Measurements from ENCODE around the gene OR5AC2.

The OR5AC2 gene, protein sequence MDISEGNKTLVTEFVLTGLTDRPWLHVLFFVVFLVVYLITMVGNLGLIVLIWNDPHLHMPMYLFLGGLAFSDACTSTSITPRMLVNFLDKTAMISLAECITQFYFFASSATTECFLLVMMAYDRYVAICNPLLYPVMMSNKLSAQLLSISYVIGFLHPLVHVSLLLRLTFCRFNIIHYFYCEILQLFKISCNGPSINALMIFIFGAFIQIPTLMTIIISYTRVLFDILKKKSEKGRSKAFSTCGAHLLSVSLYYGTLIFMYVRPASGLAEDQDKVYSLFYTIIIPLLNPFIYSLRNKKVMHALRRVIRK

DNA sequence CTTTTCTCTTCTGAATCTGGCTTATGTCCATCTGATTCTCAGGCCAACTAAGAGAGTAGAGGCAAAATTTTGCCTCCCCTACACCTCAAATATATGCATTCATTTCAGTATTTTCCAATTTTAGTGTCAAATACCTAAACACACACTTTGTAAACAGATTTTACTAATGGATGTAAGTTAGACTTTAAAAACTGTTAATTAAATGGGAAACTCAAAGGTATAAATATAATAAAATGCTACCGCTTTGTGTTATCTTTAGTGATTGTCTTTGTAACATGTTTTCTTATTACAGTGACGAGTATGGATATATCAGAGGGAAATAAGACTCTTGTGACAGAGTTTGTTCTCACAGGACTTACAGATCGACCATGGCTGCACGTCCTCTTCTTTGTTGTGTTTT lies at the start of gene OR5AC2:
Gene OR5AC2, plus strand, starts transcription at position 301 of the 400 bp plus-strand sequence. Its CDS starts 0 bp downstream, at position 301.
- DNase-seq (ENCODE audit: low spot score), result no peak

DNA sequence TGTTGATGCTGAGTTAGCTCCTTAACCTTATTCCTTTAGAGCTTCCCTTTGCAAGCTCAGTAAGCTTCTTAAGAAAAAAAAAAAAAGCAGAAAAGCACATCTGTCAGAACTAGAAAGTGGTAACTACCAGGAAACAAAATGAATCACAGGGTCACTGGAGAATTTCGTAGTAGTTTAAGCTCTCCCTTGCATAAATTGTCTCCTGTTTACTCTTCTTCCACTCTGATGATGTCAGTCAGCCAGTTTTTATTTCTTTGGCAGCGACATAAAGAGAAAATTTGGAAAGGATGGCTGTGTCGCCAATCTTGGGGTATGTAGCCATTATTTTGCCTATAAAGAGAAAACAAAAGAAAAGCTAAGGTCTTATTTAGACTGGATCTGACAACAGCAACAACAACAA lies 48.7 kb upstream of the OR5AC2 start:
- DNase-seq (ENCODE audit: low spot score), result no peak

DNA sequence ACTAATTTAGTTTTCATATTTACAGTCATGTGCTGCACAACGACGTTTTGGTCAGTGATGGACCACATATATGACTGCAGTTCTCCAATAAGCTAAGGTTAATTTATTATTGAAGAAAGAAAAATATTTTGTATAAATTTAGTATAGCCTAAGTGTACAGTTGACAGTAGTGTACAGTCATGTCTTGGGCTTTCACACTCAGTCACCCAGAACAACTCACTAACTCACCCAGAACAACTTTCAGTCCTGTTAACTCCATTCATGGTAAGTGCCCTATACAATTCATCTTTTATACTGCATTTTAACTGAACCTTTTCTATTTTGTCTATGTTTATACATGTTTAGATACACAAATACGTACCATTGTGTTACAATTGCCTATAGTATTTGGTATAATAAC lies 48.1 kb upstream of the OR5AC2 start:
- DNase-seq (ENCODE audit: low spot score), result no peak

DNA sequence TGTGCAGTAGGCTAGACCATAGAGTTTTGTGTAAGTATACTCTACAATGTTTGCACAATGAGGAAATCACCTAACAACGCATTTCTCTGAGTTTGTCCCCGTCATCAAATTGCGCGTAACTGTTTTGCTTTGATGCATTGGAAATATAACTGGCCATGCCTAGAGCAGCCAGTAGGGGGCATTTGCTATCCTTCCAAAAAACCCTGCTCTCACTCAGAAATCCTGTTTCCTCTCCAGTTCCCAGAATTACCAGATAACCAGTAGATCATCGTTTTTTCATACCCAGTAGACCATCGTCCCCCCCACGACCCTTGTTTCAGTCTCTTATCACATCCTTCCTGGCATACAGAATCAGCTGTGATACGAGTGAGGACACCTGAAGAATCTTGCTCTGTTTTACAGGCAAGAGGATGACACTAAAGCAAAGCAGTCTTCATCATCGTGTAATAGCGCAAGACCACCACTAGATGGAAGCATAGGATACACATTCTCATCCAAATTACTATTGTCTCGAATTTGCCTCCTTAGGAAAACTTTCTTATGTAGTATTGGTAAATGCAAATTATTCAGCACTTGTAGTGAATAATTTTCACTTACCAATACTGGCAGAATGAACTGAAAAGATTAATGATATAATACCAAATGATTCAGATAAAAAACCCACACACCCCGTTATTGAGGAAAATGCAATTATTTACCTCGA lies 47.5 kb upstream of the OR5AC2 start:
- peak; percentile 88 for DNase-seq (ENCODE audit: low spot score)

DNA sequence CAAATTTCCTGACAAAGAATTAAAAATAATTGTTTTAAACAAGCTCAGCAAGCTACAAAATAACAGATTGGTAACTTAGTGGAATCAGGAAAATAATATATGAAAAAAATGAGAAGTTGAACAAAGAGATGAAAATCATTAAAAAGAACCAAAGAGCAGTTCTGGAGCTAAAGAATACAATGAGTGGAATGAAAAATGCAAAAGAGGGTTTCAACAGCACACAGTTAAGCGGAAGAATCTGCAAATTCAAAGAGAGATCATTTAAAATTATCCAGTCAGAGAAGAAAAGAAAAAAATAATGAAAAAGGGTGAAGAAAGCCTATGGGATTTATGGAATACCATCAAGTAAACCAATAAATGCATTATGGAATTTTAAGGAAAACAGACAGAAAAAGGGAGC lies 45.6 kb upstream of the OR5AC2 start:
- no peak for DNase-seq (ENCODE audit: low spot score)

DNA sequence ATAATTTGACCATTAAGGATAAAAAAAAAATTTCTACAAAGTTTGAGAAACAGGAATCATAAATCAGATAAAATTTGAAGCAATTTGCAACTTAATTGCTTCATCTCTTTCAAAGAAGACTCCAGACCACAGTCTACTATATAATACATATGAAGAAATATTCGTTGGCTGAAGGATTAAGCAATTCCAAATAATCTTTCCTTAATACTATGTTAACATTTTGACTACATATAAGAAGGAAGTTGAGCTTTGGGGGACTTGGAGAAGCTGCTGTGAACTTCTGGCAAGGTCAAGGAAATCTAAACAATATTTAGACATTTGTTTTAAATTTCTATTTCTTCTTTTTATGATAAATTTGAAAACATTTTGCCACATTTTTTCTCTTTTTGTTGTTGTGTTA lies 38.4 kb upstream of the OR5AC2 start:
- DNase-seq (ENCODE audit: low spot score), result no peak

DNA sequence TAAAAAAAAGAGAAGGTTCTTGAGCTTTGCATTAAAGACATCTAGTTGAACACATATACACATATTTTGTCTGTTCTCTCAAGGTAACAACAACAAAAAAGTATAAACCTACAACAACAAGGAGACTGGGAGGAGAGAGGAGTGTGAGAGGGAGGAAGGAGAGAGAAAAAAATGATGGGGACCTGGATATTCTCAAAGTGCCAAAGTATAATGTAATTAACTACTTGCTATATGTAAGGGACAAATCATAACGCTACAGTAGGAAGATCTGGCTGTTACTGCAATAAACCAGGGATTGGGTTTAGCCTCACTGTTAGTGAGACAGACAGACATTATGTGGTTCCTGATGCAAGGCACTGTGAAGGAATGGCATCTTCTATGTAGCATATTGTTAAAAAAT lies 37.7 kb upstream of the OR5AC2 start:
- no peak for DNase-seq (ENCODE audit: low spot score)

DNA sequence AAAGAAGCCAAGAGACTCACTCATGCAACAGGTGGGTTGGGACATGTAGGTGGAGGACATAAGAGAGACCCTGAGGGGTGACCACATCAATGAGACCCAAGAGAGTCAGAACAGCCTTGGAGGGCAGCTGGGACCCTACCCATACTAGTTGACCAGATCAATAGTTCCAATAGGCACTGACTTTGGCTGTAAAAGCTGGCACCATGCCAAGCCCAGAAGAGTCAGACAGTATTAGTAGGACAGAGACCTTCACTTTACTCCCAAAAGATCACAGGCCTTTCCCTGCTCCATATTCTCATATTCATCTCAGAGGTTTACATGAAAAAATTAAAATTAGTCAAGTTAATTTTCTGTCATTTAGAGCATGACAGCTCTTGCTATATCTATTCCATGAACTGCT lies 30.9 kb upstream of the OR5AC2 start:
- DNase-seq (ENCODE audit: low spot score), result no peak

DNA sequence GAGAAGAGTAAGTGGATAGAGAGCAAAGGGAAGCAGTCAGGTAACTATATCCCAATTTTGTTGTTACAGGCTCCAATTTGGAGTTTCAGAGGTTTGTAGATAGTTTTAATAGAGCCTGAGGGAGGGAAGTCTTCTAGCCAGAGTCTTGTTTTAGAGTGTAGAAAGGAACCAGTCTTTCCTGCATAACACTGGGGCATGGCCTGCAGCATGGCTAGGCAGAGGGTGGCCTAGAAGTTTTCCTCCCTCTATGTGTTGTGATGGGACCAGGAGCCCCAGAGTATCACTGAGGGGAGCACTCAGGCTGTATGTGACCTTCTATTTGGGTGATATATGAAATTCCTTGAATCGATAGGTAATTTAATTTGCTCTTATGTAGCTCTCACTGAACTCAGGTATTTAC lies 29.3 kb upstream of the OR5AC2 start:
- no peak for DNase-seq (ENCODE audit: low spot score)

DNA sequence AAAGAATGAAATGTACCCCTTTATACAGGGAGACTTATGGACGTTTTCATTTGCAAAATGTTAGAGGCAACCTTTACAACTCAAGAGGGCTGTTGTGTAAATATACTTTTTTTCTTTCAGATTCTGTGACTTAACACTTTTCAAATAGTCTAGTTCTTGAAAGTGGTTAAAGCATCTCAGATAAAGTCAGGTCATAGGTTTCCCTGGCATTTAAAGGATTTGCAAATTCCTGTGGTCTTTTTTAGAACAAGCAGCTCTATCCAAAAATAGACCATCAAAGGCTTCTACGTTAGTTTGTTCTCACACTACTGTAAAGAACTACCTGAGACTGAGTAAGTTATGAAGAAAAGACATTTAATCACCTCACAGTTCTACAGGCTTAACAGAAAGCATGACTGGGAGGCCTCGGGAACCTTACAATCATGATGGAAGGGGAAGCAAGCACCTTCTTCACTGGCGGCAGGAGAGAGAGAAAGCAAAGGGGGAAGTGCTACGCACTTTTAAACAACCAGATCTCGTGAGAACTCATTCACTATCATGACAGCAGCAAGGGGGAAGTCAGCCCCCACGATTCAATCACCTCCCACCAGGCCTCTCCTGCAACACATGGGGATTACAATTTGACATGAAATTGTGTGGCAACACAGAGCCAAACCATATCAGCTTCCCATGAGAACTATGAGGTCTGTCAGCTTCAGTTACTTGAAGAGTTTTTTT lies 28.6 kb upstream of the OR5AC2 start:
- no peak for DNase-seq (ENCODE audit: low spot score)

DNA sequence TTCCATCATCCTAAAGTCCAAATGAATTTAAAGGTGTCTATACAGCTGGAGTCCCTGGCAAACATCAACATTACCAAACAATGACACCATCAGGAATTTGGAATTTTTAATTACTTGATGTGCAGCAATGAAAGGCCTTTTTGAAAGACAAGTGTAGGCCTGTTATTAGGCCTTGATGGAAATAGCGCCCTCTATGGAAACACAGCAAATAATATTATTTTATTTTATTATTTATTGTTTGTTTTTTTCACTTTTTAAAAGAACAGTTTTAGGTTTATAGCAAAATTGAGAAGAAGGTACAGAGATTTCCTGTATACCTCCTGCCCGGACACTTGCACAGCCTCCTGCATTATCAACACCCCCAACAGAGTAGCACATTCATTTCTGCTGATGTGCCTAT lies 18.1 kb upstream of the OR5AC2 start:
- DNase-seq (ENCODE audit: low spot score), result no peak

DNA sequence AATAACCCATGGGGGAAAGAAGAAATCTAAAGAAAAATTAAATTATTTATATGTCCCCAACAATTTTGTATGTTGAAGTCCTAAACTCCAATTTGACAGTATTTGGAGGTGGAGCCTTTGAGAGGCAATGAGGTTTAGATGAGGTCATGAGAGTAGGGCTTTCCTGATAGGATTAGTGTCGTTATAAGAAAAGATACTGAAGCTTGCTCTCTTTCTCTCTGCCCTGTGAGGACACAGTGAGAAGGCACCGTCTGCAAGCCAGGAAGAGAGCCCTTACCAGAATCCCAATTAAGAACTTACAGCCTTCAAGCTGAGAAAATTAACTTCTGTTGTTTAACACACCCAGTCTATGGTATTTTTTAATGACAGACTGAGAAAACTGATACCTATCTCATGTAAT lies 16.1 kb upstream of the OR5AC2 start:
- no peak for DNase-seq (ENCODE audit: low spot score)

DNA sequence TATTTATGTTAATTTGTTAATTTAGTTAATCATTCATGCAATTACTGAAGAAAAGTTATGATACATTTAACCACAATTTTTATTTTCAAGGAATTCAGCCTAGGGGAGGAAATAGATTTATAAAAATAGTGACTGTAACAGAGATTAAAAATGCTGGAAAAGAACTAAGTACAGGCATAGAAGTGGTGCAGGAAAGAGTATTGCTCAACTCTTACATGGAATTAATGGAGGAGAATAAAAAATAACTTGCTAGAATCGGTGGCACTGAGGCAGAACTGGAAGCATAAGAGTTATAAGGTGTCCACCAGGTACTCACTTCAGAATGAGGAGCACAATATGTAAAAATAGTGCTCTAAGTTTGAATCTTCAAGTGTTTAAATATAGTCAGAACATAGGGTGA lies 13.5 kb upstream of the OR5AC2 start:
- no peak for DNase-seq (ENCODE audit: low spot score)

DNA sequence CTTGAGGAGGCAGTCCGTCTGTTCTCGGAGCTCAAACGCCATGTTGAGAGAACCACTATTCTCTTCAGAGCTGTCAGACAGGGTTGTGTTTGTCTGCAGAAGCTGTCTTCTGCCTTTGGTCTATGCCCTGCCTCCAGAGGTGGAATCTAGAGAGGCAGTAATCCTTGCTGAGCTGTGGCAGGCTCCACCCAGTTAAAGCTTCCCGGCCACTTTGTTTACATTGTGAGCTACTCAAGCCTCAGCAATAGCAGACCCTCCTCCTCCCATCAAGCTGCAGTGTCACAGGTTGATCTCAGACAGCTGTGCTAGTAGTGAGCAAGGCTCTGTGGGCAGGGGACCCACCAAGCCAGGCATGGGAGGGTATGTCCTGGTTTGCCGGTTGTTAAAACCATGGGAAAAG lies 8.9 kb downstream of the OR5AC2 start:
- DNase-seq (ENCODE audit: low spot score), result no peak

DNA sequence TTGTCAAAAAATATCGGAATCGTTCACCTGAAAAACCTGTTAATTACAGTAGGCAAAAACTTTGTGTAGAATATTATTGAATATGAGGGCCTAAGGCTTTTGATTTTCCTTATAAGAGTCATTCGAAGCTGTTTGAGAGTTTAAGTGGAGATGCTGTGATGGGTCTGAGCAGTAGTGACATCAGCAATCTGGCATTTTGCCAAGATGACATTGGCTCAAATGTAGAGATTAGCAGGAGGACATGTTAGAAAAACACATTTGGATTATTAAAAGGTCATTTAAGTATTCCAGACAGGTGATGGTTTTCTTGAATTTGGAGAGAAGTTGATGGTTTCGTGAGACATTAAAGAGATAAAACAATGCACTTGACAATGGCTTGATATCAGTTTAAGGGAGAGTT lies 12.9 kb downstream of the OR5AC2 start:
- peak; percentile 12 for DNase-seq (ENCODE audit: low spot score)

DNA sequence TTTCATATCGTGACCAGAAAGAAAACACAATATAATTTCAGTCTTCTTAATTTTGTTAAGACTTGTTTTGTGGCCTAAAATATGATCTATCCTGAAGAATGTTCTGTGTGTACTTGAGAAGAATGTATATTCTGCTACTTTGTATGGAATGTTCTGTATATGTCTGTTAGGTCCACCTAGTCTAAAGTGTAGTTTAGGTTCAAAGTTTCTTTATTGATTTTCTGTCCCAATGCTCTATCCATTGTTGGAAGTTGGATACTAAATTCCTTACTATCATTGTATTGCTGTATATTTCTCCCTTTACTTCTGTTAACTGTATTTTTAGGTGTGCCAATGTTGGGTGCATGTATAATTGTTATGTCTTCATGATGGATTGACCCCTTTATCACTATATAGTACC lies 21.2 kb downstream of the OR5AC2 start:
- DNase-seq (ENCODE audit: low spot score), result no peak

DNA sequence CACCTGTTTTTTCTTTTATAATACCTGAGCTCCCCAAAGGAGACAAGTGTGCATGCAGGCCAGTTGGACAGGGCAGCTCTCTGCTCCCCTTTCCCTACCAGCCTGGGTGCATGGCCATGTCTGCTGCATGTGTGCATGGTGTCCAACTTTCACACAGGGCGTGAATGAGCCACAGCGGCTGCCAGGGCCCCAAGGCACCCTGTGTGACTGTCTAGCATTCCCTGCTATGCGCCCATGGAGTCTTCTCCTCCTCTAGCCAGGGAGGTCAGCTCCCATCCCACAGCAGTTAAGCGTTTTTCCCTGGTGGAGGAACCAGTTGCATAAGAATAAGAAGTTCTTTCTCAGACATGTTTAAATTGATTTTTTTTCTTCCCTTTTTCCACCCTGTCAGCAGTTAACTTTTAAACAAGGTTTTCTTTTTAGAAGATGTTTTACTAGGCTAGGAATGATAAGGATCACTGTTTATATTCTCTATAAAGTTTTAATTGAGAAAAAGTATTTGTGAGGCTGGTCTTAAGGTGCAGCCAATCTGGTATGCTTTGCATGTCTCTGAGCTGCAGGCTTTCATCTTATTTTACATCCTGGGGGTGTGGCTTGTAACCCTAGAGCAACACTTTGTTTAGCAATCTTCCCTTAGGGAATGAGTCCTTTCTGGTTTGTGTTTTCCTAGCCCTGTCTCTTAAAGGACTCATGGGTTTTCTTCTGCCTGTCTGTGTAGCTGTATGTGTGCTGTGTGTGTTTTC lies 23.0 kb downstream of the OR5AC2 start:
- DNase-seq (ENCODE audit: low spot score), result no peak

DNA sequence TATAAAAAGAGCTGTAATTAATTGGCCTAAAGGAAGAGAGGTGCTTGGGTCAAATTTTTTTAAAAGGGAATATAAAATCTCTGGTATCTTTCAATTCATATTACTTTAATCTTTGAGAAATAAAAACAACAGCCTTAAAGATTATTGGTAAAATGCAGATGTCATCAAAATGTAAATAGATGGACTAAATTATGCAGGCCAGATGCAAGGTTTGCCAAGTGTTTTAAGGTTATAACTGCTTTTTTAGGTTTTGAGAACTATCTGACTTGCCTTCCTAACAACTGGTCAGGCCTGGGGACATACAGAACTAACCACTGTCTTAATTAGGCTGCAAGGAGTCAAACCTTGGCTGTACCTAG lies 23.6 kb downstream of the OR5AC2 start:
- DNase-seq (ENCODE audit: low spot score), result no peak

DNA sequence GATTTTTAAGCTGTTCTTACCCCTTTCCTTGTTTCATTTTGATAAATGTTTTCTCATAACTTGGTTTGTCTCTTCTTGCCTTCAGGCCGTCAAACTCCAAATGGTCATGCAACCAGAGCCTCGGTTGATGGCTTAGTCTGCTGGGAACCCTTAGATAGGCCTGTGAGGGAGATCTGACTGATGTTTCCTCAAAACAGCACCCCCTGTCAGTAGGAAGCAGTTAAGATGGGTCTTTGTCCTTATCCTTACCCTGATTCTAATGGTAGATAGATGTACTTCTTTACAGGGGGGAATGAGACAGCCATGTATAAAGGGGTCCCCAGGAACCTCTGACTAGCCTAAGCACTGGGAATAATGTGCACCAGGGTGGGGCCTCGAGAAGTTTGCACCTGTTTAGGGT lies 27.3 kb downstream of the OR5AC2 start:
- no peak for DNase-seq (ENCODE audit: low spot score)

DNA sequence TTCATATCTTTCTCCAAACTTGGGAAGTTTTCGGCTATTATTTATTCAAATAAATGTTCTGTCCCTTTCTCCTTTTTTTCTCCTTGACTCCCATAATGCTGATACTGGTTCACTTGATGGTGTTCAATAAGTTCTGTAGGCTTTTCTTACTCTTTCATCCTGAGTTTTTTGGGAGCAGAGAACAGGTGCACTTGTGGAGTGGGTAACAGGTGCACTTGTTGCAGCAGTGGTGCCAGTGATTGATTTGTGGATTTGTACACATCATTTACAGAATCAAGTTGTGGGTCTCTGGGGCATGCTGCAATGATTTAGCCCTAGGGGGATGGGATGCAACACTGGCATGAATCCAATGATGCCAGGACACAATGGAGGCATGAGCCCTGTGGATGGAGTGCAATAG lies 28.7 kb downstream of the OR5AC2 start:
- DNase-seq (ENCODE audit: low spot score), result no peak

DNA sequence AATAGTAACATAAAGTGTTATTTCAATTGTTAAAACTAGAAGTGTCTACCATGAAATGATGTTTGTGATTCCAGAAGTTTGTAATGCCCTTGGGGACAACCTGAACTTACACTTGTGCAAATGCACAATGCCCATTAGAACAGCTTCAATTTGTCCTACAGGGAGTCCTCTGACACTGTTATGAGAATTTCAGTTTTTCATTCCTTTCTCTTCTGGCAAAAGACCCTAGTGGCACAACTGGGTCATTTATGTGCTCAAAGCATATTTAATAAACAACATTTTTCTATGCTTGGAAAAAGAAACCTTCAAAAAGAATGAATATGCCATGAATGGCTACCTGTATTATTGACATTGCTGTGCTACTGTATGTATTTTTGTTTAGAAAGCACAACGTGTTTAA lies 43.4 kb downstream of the OR5AC2 start, which contains the start of gene OR5H1:
Gene OR5H1, plus strand, starts transcription at position 301 of the 400 bp plus-strand sequence. CDS start 1,977 bp downstream, outside the sequence.
- no peak for DNase-seq (ENCODE audit: low spot score)

DNA sequence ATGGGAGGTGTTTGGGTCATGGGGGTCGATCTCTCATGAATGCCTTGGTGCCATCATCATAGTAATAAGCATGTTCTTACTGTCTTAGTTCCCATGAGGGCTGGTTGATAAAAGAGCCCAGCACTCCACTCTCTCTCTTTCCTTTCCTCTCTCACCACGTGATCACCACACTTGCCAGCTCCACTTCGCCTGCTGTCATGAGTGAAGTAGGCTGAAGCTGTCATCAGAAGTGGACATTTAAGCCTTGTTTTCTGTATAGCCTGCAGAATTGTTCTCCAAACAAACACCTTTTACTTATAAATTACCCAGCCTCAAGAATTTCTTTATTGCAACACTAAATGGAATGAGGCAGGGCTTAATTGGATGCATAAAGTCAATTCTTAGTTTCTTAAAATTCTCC lies 49.7 kb downstream of the OR5AC2 start:
- DNase-seq (ENCODE audit: low spot score), result no peak
